Smooth muscle cell (in vitro differentiated cells): Measurements from ENCODE around the gene MAP1LC3A. TPM values are rescaled to one million over a fixed set of nuclear protein-coding genes. Genes with fewer than 3 reads are reported as not detected.

Source experiments
- DNase-seq: peaks from one replicate; lab custom pipeline; 2025; ENCODE audit not compliant: unreplicated experiment; lab: John Stamatoyannopoulos, UW
- H2AFZ ChIP-seq: fragments of 200-600 bp; sonication (generic); 2 replicates; pipeline ENCODE4 v1.6.0; 2016; ENCODE audit warnings: antibody characterized with exemption, low read depth, mild to moderate bottlenecking
- H3F3A ChIP-seq: fragments of 200-600 bp; sonication (generic); 2 replicates; pipeline ENCODE4 v1.6.0; 2017; ENCODE audit warnings: antibody characterized with exemption, low read depth
- H3K27ac ChIP-seq: fragments of 200-600 bp; sonication (generic); 2 replicates; pipeline ENCODE4 v1.5.1; 2016; ENCODE audit warnings: low read depth, mild to moderate bottlenecking
- H3K27me3 ChIP-seq: fragments of 200-600 bp; sonication (generic); 2 replicates; pipeline ENCODE4 v1.6.1; 2016; ENCODE audit warnings: low read depth, mild to moderate bottlenecking
- H3K36me3 ChIP-seq: fragments of 200-600 bp; sonication (generic); 2 replicates; pipeline ENCODE4 v1.5.1; 2016; ENCODE audit warnings: low read depth
- H3K4me1 ChIP-seq: fragments of 200-600 bp; sonication (generic); 2 replicates; pipeline ENCODE4 v1.5.1; 2016; ENCODE audit warnings: low read depth
- H3K4me2 ChIP-seq: fragments of 200-600 bp; sonication (generic); 2 replicates; pipeline ENCODE4 v1.6.0; 2016; ENCODE audit warnings: mild to moderate bottlenecking
- H3K4me3 ChIP-seq: fragments of 200-600 bp; sonication (generic); 2 replicates; pipeline ENCODE4 v1.5.1; 2016; ENCODE audit warnings: mild to moderate bottlenecking
- H3K79me2 ChIP-seq: fragments of 200-600 bp; sonication (generic); 2 replicates; pipeline ENCODE4 v1.6.0; 2016; ENCODE audit warnings: low read depth, mild to moderate bottlenecking
- H3K9ac ChIP-seq: fragments of 200-600 bp; sonication (generic); 2 replicates; pipeline ENCODE4 v1.6.0; 2016; ENCODE audit warnings: low read depth
- H3K9me3 ChIP-seq: fragments of 200-600 bp; sonication (generic); replicated peaks from 2 replicates; pipeline ENCODE4 v1.5.1; 2016; ENCODE audit warnings: low read depth
- H4K20me1 ChIP-seq: fragments of 200-600 bp; sonication (generic); 2 replicates; pipeline ENCODE4 v1.6.0; 2016; ENCODE audit warnings: low read depth
- WGBS: methylation state at CpG from one replicate; pipeline ENCODE4 v1.1.7; 2016; ENCODE audit warnings: low lambda C conversion rate; 5-methylcytosine and 5-hydroxymethylcytosine counted together
- polyA plus RNA-seq: library from polyadenylated mRNA; unstranded; fragments of >200 nt; fragmentation: Nextera tagmentation; extraction: Ambion mirVana; gene quantifications from 2 replicates; pipeline ENCODE4 v1.2.1, GENCODE V29; 2016
- total RNA-seq: library from RNA; depleted of rRNA; stranded (reverse); fragments of >200 nt; gene quantifications from 2 replicates; pipeline ENCODE4 v1.2.3, GENCODE V29; 2014
- TF ChIP-seq, protein P1 (sequence below): fragments of 200-600 bp; sonication (generic); IDR thresholded peaks from 2 replicates; pipeline ENCODE4 v1.5.1; 2017; ENCODE audit warnings: borderline replicate concordance, mild to moderate bottlenecking, antibody characterized with exemption; ENCODE audit not compliant: insufficient read depth, poor library complexity, severe bottlenecking

MAP1LC3A gene
- total and polyA plus RNA-seq, 2 experiments from 2014 or later, result 32.4 to 84.0 TPM

DNA sequence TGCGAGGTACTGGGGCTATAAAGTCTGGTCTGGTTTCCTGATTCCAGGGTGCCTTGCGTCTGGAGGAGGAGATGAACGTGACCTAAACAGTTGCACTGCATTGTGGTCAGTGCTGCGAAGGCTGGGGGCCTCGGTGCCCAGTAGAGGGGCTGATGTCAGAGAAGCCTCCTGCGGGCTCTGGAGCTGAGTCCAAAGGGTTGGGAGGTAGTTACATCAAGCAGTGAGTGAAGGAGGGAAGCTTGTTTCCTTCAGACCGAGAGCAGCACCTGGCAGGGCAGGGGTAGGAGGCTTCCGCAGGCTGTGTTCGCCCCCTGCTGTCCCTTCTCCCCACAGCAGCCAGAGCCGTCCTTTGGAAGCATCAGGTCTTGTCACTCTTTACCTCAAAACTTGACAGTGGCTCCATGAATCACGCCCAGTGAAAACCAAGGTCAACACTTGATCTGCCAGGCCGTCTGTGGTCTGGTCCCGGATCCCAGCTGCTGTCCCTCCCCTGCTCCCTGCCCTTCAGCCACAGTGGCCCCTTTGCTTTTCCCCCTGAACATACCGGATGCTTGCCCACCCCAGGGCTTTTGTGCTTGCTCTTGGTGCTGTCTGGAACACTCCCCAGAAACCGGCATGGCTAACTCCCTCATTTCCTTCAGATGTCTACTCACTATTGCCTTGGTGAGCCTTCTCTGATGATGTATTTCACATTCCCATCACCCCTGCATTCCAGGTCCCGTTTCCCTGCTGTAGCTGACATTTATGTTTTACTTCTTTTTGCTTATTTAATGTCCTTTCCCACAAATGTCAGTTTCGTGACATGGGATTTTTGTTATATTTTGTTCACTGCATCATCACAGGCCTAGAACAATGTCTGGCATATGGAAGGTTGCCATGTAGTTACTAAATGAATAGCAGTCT, 35.3 kb upstream of the MAP1LC3A start:
- Histone ChIP-seq H3K36me3 (no peaks in the 10 kb centered on the region), H3K79me2 (peaks cover 71% of the 10 kb centered on the region), H3K4me1 (no peaks in the 10 kb centered on the region), H3F3A (peaks cover 9% of the 10 kb centered on the region), H3K27me3 (no peaks in the 10 kb centered on the region), H3K27ac (peak overlapping the region; percentile 71), H3K4me3 (no peak overlapping the region), H3K9ac (no peak overlapping the region), H4K20me1 (peaks cover 96% of the 10 kb centered on the region), H3K9me3 (no peaks in the 10 kb centered on the region), H2AFZ (no peak overlapping the region), H3K4me2 (peak overlapping the region; percentile 23)
- TF ChIP-seq, protein P1, sequence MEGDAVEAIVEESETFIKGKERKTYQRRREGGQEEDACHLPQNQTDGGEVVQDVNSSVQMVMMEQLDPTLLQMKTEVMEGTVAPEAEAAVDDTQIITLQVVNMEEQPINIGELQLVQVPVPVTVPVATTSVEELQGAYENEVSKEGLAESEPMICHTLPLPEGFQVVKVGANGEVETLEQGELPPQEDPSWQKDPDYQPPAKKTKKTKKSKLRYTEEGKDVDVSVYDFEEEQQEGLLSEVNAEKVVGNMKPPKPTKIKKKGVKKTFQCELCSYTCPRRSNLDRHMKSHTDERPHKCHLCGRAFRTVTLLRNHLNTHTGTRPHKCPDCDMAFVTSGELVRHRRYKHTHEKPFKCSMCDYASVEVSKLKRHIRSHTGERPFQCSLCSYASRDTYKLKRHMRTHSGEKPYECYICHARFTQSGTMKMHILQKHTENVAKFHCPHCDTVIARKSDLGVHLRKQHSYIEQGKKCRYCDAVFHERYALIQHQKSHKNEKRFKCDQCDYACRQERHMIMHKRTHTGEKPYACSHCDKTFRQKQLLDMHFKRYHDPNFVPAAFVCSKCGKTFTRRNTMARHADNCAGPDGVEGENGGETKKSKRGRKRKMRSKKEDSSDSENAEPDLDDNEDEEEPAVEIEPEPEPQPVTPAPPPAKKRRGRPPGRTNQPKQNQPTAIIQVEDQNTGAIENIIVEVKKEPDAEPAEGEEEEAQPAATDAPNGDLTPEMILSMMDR, result peak; percentile 44
- 53% methylated on average over 17 of the region's 17 CpGs for WGBS
- DNase-seq, result no peak

DNA sequence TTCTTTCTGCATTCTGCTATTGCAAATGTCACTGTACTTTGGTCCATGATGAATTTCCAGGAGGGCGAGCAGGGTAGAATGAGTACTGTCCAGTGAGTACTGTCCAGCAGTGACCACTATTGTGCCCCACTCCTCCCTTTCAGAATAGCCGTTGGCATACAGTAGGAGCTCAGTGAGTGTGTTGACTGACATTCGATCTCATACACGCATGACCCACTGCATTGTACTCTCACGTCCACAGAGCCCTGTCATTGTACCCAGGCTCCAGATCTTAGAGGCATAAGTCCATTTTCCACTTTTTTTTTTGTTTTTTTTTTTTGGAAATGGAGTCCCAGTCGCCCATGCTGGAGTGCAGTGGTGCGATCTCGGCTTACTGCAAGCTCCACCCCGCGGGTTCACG, 34.1 kb upstream of the MAP1LC3A start:
- no peak overlapping the region for H3K4me3 ChIP-seq
- no peak overlapping the region for H3K9ac ChIP-seq
- no peaks in the 10 kb centered on the region for H3K9me3 ChIP-seq
- H3K79me2 ChIP-seq, result peaks cover 59% of the 10 kb centered on the region
- no peaks in the 10 kb centered on the region for H3K27me3 ChIP-seq
- H4K20me1 ChIP-seq, result peaks cover 96% of the 10 kb centered on the region
- H3K4me2 ChIP-seq, result no peak overlapping the region
- DNase-seq, result no peak
- no peak overlapping the region for H2AFZ ChIP-seq
- peaks cover 9% of the 10 kb centered on the region for H3F3A ChIP-seq
- H3K36me3 ChIP-seq, result no peaks in the 10 kb centered on the region
- TF ChIP-seq, protein P1, result no peak
- H3K4me1 ChIP-seq, result no peaks in the 10 kb centered on the region
- 97% methylated on average over 11 of the region's 11 CpGs for WGBS
- H3K27ac ChIP-seq, result peak overlapping the region; percentile 71

DNA sequence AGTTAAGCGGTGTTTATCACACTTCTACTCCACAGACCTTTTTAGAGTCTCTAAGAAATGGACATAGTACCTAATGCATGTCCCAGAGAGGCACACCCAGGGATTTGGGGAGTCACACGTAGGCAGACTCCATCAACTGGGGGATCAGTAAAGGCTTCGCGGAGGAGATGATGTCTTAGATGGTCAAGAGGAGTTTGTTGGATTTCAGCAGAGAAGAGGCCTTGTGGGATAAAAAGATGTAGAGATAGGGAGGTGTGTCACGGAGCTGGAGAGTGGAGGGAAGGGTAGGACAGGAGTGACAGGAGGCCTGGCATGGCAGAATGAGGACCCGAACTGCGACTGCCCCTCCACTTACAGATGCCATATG, 33.2 kb upstream of the MAP1LC3A start:
- Histone ChIP-seq H3K4me3 (no peak overlapping the region), H3K9me3 (no peaks in the 10 kb centered on the region), H3F3A (peaks cover 9% of the 10 kb centered on the region), H3K79me2 (peaks cover 58% of the 10 kb centered on the region), H3K36me3 (no peaks in the 10 kb centered on the region), H3K27ac (peak overlapping the region; percentile 71), H3K4me1 (no peaks in the 10 kb centered on the region), H3K27me3 (no peaks in the 10 kb centered on the region), H2AFZ (no peak overlapping the region), H3K9ac (peak overlapping the region; percentile 14), H3K4me2 (peak overlapping the region; percentile 48), H4K20me1 (peaks cover 96% of the 10 kb centered on the region)
- no peak for DNase-seq
- TF ChIP-seq, protein P1, result no peak
- WGBS, result 80% methylated on average over 7 of the region's 7 CpGs
